Measurements from ENCODE around the gene CCR8.
"Not testable (repeated sequence)": the region's sequence is repeated elsewhere in the genome, so short reads cannot be mapped to it uniquely, and the experiment has no call there.

Gene CCR8

GRCh38 chr3:39351134-39351533 lies 21.6 kb downstream of the CCR8 start:
- DNase-seq = not testable (repeated sequence)

GRCh38 chr3:39353168-39353927 lies 23.8 kb downstream of the CCR8 start:
- DNase-seq = not testable (repeated sequence)

GRCh38 chr3:39358333-39358732 lies 28.8 kb downstream of the CCR8 start:
- peak in 1 of 2 donors; percentile 28 for DNase-seq

GRCh38 chr3:39361252-39361927 lies 31.9 kb downstream of the CCR8 start:
- DNase-seq = peak; percentile 16 to 57

GRCh38 chr3:39362192-39362591 lies 32.7 kb downstream of the CCR8 start:
- no peak for DNase-seq

- no peak for DNase-seq
Observed at GRCh38 chr3:39362812-39363211, 33.3 kb downstream of the CCR8 start.

GRCh38 chr3:39370450-39370849 lies 40.9 kb downstream of the CCR8 start:
- not testable (repeated sequence) for DNase-seq

GRCh38 chr3:39372833-39373232 lies 43.3 kb downstream of the CCR8 start:
- no peak for DNase-seq

GRCh38 chr3:39376959-39377634 lies 47.6 kb downstream of the CCR8 start:
- no peak for DNase-seq

- peak; percentile 53 to 77 for DNase-seq
Observed at GRCh38 chr3:39378088-39378487, 48.6 kb downstream of the CCR8 start.

GRCh38 chr3:39378957-39379777 lies 49.7 kb downstream of the CCR8 start:
- DNase-seq = no peak

GRCh38 chr3:39379778-39380155 lies 50.3 kb downstream of the CCR8 start:
- DNase-seq = no peak

- DNase-seq = no peak
Observed at GRCh38 chr3:39381432-39381831, 51.9 kb downstream of the CCR8 start.
